AG04449 (cell line): ENCODE measurements around the gene MAP2K6.

Experiments used
- CTCF ChIA-PET: fragments of 350-600 bp; formaldehyde crosslinking; extraction: SDS; loops from one replicate; lab custom pipeline; 2021; ENCODE audit warnings: antibody characterized with exemption; lab: Yijun Ruan, JAX
- POLR2A ChIA-PET: fragments of 400-600, 350-600 bp; formaldehyde crosslinking; extraction: SDS; loops from one replicate; lab custom pipeline; 2020; ENCODE audit warnings: antibody characterized with exemption, inconsistent platforms; lab: Yijun Ruan, JAX
- DNase-seq: peaks from one replicate; pipeline ENCODE4 v3.0.0-alpha.2; 2010; ENCODE audit warnings: low read depth, low spot score
- H3K4me3 ChIP-seq: 2 replicates; pipeline ENCODE4 v1.5.1; 2011; ENCODE audit warnings: low read depth, mild to moderate bottlenecking, control low read depth, low read length
- TF ChIP-seq, protein P1 (sequence below): IDR thresholded peaks from one replicate; pipeline ENCODE4 v1.5.1; 2011; ENCODE audit warnings: mild to moderate bottlenecking, moderate library complexity, low read length, control low read depth, inconsistent platforms; ENCODE audit not compliant: insufficient read depth; ENCODE audit errors: missing control alignments

Gene MAP2K6

GRCh38 chr17:69579961-69580677 is 165.6 kb downstream of the MAP2K6 start:
- no peak overlapping the region for H3K4me3 ChIP-seq
- ChIA-PET CTCF (interaction anchor here (1.6 kb wide), 1 partner anchor 27 kb away, joined by 6 read pairs; no protein-coding TSS in a partner anchor), POLR2A (no interaction called here)
- DNase-seq, result no peak
- TF ChIP-seq, protein P1, sequence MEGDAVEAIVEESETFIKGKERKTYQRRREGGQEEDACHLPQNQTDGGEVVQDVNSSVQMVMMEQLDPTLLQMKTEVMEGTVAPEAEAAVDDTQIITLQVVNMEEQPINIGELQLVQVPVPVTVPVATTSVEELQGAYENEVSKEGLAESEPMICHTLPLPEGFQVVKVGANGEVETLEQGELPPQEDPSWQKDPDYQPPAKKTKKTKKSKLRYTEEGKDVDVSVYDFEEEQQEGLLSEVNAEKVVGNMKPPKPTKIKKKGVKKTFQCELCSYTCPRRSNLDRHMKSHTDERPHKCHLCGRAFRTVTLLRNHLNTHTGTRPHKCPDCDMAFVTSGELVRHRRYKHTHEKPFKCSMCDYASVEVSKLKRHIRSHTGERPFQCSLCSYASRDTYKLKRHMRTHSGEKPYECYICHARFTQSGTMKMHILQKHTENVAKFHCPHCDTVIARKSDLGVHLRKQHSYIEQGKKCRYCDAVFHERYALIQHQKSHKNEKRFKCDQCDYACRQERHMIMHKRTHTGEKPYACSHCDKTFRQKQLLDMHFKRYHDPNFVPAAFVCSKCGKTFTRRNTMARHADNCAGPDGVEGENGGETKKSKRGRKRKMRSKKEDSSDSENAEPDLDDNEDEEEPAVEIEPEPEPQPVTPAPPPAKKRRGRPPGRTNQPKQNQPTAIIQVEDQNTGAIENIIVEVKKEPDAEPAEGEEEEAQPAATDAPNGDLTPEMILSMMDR, result no peak

GRCh38 chr17:69581061-69581961 is 166.8 kb downstream of the MAP2K6 start:
- no peak overlapping the region for H3K4me3 ChIP-seq
- POLR2A ChIA-PET, result no interaction called here
- no peak for DNase-seq
- CTCF ChIA-PET, result interaction anchor here (0.8 kb wide), 1 partner anchor 13 kb away, joined by 3 read pairs; no protein-coding TSS in a partner anchor
- TF ChIP-seq, protein P1, result no peak

DNA sequence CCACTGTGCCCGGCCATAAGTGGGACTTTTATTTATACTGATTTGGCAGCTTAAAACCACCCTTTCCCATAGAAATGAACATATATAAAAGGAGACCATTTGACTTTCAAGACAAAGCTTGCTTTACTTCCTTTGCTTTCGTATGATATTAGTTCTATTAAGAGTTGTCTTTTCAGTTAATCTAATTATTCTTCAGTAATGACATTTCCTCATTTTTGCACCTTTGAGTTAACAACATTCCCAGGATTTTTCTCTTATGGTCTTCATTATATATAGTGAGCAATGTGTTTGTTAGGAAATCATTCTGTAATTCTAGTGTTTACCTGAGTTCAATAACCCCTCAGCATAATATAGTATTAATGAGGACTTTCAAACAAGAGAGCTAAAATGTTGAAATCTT is 173.8 kb downstream of the MAP2K6 start:
- POLR2A ChIA-PET, result no interaction called here
- H3K4me3 ChIP-seq, result no peak overlapping the region
- TF ChIP-seq, protein P1, result no peak
- CTCF ChIA-PET, result interaction anchor here (3.8 kb wide), 1 partner anchor 20 kb away, joined by 26 read pairs; no protein-coding TSS in a partner anchor
- no peak for DNase-seq

DNA sequence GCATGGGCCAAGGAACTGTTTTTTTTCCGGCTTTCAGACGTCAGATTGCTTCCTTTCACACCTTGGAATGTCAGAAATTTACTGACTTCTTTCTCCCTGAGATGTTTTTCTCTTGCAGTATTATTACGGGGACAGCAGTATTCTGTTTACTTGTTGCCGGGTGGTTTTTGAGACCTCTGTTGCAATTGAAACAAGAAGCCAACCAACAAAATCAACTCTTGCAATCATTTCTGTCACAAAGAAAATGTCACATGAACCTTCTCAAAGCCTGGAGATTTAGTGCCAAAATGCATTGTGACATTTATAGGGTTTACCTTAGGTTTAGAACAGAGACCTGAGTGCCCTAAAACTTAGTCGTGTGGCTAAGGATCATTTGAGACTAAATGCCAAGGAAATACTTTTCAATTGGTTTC is 174.3 kb downstream of the MAP2K6 start:
- TF ChIP-seq, protein P1, result no peak
- H3K4me3 ChIP-seq, result no peak overlapping the region
- ChIA-PET CTCF (interaction anchor here (3.8 kb wide), 1 partner anchor 19 kb away, joined by 26 read pairs; no protein-coding TSS in a partner anchor), POLR2A (no interaction called here)
- no peak for DNase-seq

GRCh38 chr17:69590671-69591070 is 176.2 kb downstream of the MAP2K6 start:
- no peak for DNase-seq
- TF ChIP-seq, protein P1, result no peak
- ChIA-PET CTCF (interaction anchor here (0.8 to 3.8 kb wide), 3 partner anchors 14 to 65 kb away, joined by 3 to 26 read pairs (median 3); no protein-coding TSS in a partner anchor), POLR2A (interaction anchor here (0.7 kb wide), 1 partner anchor 143 kb away, joined by 3 read pairs; no protein-coding TSS in a partner anchor)
- H3K4me3 ChIP-seq, result no peak overlapping the region
